ENCODE data around the gene WBP2NL. TPM values are rescaled to one million over a fixed set of nuclear protein-coding genes. Genes with fewer than 3 reads are reported as not detected.

Gene WBP2NL
- total and polyA plus RNA-seq, 2 donors (not counting 1 experiment from before 2014, with no cell fraction given), result 1.6 to 10.4 TPM

DNA sequence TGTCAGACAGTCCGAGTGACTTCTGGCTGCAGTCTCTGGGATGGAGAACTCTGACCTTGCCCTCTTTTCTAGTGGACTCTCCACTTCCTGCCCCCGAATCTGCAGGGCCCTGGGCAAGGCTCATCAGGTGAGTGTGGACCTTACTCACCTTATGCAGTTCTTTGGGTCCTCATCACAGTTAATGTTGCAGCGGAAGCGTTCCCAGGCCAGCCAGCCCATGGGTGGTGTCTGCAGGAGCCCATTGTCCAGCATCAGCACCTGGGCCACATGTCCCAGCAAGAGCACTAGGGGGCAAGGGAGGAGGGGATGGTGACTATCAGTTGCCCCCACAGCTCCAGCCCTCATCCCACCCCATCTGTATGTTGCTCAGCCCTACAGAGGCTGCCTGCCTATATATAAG lies 69.7 kb downstream of the WBP2NL start:
- no peak overlapping the region for H3K4me2 ChIP-seq (replicated peaks; ENCODE audit: low read depth, low read length, poor library complexity, severe bottlenecking)
- no peaks in the 10 kb centered on the region for H3K9me3 Mint-ChIP-seq (ENCODE audit: insufficient read depth)
- no peak overlapping the region for H3K4me3 ChIP-seq (ENCODE audit: control extremely low read depth in 1 of 5, extremely low read depth in 1 of 5, insufficient read depth in 1 of 5, low read depth in 2 of 5, low read length in 4 of 5)
- H3K27me3 Mint-ChIP-seq, result no peaks in the 10 kb centered on the region
- H3K79me2 ChIP-seq (ENCODE audit: control insufficient read depth, insufficient read depth, low read length), result no peaks in the 10 kb centered on the region
- H3K27ac Mint-ChIP-seq, result no peak overlapping the region
- H3K4me3 Mint-ChIP-seq, result no peak overlapping the region
- no peak for ATAC-seq (ENCODE audit: low read depth)
- no peak for TF ChIP-seq EZH2 (IDR thresholded peaks at IDR 0.05; ENCODE audit: borderline replicate concordance, insufficient read depth, low read depth, low read length, poor library complexity, severe bottlenecking)
- TF ChIP-seq, protein P1, sequence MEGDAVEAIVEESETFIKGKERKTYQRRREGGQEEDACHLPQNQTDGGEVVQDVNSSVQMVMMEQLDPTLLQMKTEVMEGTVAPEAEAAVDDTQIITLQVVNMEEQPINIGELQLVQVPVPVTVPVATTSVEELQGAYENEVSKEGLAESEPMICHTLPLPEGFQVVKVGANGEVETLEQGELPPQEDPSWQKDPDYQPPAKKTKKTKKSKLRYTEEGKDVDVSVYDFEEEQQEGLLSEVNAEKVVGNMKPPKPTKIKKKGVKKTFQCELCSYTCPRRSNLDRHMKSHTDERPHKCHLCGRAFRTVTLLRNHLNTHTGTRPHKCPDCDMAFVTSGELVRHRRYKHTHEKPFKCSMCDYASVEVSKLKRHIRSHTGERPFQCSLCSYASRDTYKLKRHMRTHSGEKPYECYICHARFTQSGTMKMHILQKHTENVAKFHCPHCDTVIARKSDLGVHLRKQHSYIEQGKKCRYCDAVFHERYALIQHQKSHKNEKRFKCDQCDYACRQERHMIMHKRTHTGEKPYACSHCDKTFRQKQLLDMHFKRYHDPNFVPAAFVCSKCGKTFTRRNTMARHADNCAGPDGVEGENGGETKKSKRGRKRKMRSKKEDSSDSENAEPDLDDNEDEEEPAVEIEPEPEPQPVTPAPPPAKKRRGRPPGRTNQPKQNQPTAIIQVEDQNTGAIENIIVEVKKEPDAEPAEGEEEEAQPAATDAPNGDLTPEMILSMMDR (IDR thresholded peaks at IDR 0.05), result no peak
- CTCF ChIA-PET, result no interaction called here
- no peak overlapping the region for H3K27ac ChIP-seq (ENCODE audit: low read length in 2 of 2)
- H3K4me1 ChIP-seq (ENCODE audit: control insufficient read depth in 2 of 2, insufficient read depth in 2 of 2, low read length in 2 of 2), result peaks cover 12 to 17% of the 10 kb centered on the region in 2 donors
- H3K9me3 ChIP-seq (ENCODE audit: control extremely low read depth in 1 of 3, control insufficient read depth in 2 of 3, insufficient read depth in 1 of 3, low read length in 2 of 3), result no peaks in the 10 kb centered on the region
- H3K27me3 ChIP-seq (replicated peaks in 1 of 4; ENCODE audit: control extremely low read depth in 1 of 4, control insufficient read depth in 3 of 4, insufficient read depth in 4 of 4, low read length in 3 of 4), result no peaks in the 10 kb centered on the region
- WGBS (ENCODE audit: insufficient coverage), result 97% methylated on average over 4 of the region's 4 CpGs
- no peak overlapping the region for H3K9ac ChIP-seq (ENCODE audit: low read length)
- no peaks in the 10 kb centered on the region for H4K20me1 ChIP-seq (ENCODE audit: control insufficient read depth, insufficient read depth, low read length, poor library complexity, severe bottlenecking)
- intact Hi-C loops (cut with micrococcal nuclease), result no loop called here
- POLR2A ChIA-PET, result no interaction called here
- H3K36me3 ChIP-seq (replicated peaks in 1 of 2; ENCODE audit: control extremely low read depth in 1 of 2, control insufficient read depth in 1 of 2, extremely low read depth in 1 of 2, insufficient read depth in 2 of 2, low read length in 1 of 2), result peaks cover 0 to 18% of the 10 kb centered on the region in 2 experiments
- H2AFZ ChIP-seq (ENCODE audit: insufficient read depth, low read depth, low read length, poor library complexity, severe bottlenecking), result no peak overlapping the region
- peaks cover 35% of the 10 kb centered on the region for H3K4me1 Mint-ChIP-seq
- no peak for DNase-seq

GRCh38 chr22:42069801-42070516 lies 71.4 kb downstream of the WBP2NL start:
- H3K9me3 Mint-ChIP-seq (ENCODE audit: insufficient read depth), result no peaks in the 10 kb centered on the region
- no peak for DNase-seq
- intact Hi-C loops (cut with micrococcal nuclease), result loop anchor here (1.0 to 5.0 kb wide), 9 partner anchors 9 to 688 kb away; partner anchors contain the start of genes MEI1, NDUFA6, SMDT1 and TCF20
- Histone ChIP-seq H3K4me3 (ENCODE audit: control extremely low read depth in 1 of 5, extremely low read depth in 1 of 5, insufficient read depth in 1 of 5, low read depth in 2 of 5, low read length in 4 of 5) (peak overlapping the region; percentile 30 to 98 (median 82)), H3K4me2 (replicated peaks; ENCODE audit: low read depth, low read length, poor library complexity, severe bottlenecking) (peak overlapping the region; percentile 95), H3K9ac (ENCODE audit: low read length) (peak overlapping the region; percentile 93), H3K79me2 (ENCODE audit: control insufficient read depth, insufficient read depth, low read length) (no peaks in the 10 kb centered on the region), H4K20me1 (ENCODE audit: control insufficient read depth, insufficient read depth, low read length, poor library complexity, severe bottlenecking) (no peaks in the 10 kb centered on the region), H3K9me3 (ENCODE audit: control extremely low read depth in 1 of 3, control insufficient read depth in 2 of 3, insufficient read depth in 1 of 3, low read length in 2 of 3) (no peaks in the 10 kb centered on the region), H3K4me1 (ENCODE audit: control insufficient read depth in 2 of 2, insufficient read depth in 2 of 2, low read length in 2 of 2) (peaks cover 18 to 31% of the 10 kb centered on the region in 2 donors), H2AFZ (ENCODE audit: insufficient read depth, low read depth, low read length, poor library complexity, severe bottlenecking) (peak overlapping the region; percentile 95), H3K27me3 (replicated peaks in 1 of 4; ENCODE audit: control extremely low read depth in 1 of 4, control insufficient read depth in 3 of 4, insufficient read depth in 4 of 4, low read length in 3 of 4) (no peaks in the 10 kb centered on the region), H3K36me3 (replicated peaks in 1 of 2; ENCODE audit: control extremely low read depth in 1 of 2, control insufficient read depth in 1 of 2, extremely low read depth in 1 of 2, insufficient read depth in 2 of 2, low read length in 1 of 2) (peaks cover 0 to 14% of the 10 kb centered on the region in 2 experiments), H3K27ac (ENCODE audit: low read length in 2 of 2) (peak overlapping the region; percentile 64 to 69)
- WGBS (ENCODE audit: insufficient coverage), result 4% methylated on average over 14 of the region's 19 CpGs
- peaks cover 44% of the 10 kb centered on the region for H3K4me1 Mint-ChIP-seq
- ATAC-seq (ENCODE audit: low read depth), result peak; percentile 3
- POLR2A ChIA-PET, result interaction anchor here (1.6 to 2.8 kb wide), 2 partner anchors 10 to 20 kb away, joined by 11 to 17 read pairs; partner anchors contain the start of genes NDUFA6 and SMDT1
- no peaks in the 10 kb centered on the region for H3K27me3 Mint-ChIP-seq
- H3K4me3 Mint-ChIP-seq, result peak overlapping the region; percentile 93
- CTCF ChIA-PET, result interaction anchor here (1.3 to 2.3 kb wide), 2 partner anchors 21 to 102 kb away, joined by 5 to 7 read pairs; partner anchors contain the start of gene NDUFA6
- peak overlapping the region; percentile 94 for H3K27ac Mint-ChIP-seq
- TF ChIP-seq EZH2 (IDR thresholded peaks at IDR 0.05; ENCODE audit: borderline replicate concordance, insufficient read depth, low read depth, low read length, poor library complexity, severe bottlenecking), result no peak
- TF ChIP-seq, protein P1 (IDR thresholded peaks at IDR 0.05), result no peak

All from B cell (primary cell).